Measurements from ENCODE around the gene TCF3.
"Not testable (repeated sequence)": the region's sequence is repeated elsewhere in the genome, so short reads cannot be mapped to it uniquely, and the experiment has no call there.

The TCF3 gene

DNA sequence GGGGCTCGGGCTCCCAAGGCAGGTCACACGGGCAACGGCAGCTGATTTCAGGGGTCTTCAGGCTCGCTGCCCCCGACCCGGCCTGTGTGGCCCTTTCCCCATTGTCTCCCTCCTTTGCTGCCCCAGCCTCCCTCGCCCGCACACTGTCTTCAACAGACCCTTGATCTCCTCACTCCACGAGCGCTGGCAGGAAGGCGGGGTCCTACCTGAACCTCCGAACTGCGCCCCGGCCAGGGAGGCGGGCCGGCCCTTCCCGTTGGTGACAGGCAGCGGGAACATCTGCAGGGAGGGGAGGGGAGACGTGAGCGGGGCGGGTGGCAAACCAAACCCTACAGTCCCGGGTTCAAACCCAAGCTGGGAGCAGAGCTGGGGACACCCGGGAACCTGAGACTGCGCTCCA lies 6.3 kb downstream of the TCF3 start:
- Histone ChIP-seq H3K4me3 (ENCODE audit: low read length) (no peak overlapping the region), H3K36me3 (ENCODE audit: control insufficient read depth, insufficient read depth, low read length) (peaks cover 3% of the 10 kb centered on the region), H3K27ac (ENCODE audit: low read depth, low read length) (no peak overlapping the region), H3K4me1 (ENCODE audit: control insufficient read depth, insufficient read depth, low read length) (peaks cover 2% of the 10 kb centered on the region), H3K27me3 (ENCODE audit: control insufficient read depth, insufficient read depth, low read length) (no peaks in the 10 kb centered on the region), H3K9ac (ENCODE audit: low read length) (no peak overlapping the region)

DNA sequence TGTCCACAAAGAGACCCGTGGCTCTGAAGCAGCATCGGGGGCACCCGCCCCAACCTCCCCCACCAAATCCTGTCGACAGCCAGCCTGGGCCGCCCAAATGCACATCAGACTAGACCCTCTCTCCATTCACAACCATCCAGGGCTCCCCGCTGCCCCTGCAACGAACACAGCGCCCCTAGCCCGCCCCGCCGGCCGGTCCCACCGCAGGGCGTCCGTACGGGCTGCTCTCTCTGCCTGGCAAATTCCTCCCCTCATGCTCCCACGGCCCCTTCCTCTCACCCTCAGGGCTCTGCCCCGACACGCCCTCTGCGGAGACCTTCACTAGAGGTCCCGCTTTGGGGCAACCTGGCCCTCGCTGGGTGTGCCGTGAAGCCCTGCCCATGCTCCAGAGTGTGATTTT lies 7.1 kb downstream of the TCF3 start:
- H3K27me3 ChIP-seq (ENCODE audit: control insufficient read depth, insufficient read depth, low read length) = no peaks in the 10 kb centered on the region
- H3K36me3 ChIP-seq (ENCODE audit: control insufficient read depth, insufficient read depth, low read length) = peaks cover 3% of the 10 kb centered on the region
- H3K27ac ChIP-seq (ENCODE audit: low read depth, low read length) = no peak overlapping the region
- H3K9ac ChIP-seq (ENCODE audit: low read length) = no peak overlapping the region
- no peak overlapping the region for H3K4me3 ChIP-seq (ENCODE audit: low read length)
- H3K4me1 ChIP-seq (ENCODE audit: control insufficient read depth, insufficient read depth, low read length) = no peaks in the 10 kb centered on the region

DNA sequence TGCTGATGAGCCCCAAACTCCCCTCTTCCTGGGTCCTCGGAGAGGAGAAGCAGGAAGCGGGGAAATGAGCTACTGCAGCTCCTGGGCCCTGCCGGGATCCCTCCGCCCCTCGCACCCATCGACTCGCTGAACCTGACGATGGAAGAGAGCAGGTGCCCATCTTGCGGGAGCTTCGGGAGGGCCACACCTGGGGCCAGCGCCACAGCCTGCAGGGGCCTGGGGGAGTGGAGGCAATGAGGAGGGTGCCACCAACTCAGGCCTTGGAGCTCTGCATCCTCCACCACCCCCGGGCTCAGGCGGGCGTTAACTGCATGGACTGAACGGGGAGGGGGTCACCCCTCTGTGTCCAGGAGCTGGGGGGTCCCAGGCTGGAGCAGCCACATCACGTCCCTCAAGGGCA lies 8.3 kb downstream of the TCF3 start:
- Histone ChIP-seq H3K4me1 (ENCODE audit: control insufficient read depth, insufficient read depth, low read length) (peaks cover 4% of the 10 kb centered on the region), H3K9ac (ENCODE audit: low read length) (no peak overlapping the region), H3K27me3 (ENCODE audit: control insufficient read depth, insufficient read depth, low read length) (no peaks in the 10 kb centered on the region), H3K27ac (ENCODE audit: low read depth, low read length) (no peak overlapping the region), H3K36me3 (ENCODE audit: control insufficient read depth, insufficient read depth, low read length) (peaks cover 6% of the 10 kb centered on the region), H3K4me3 (ENCODE audit: low read length) (no peak overlapping the region)

DNA sequence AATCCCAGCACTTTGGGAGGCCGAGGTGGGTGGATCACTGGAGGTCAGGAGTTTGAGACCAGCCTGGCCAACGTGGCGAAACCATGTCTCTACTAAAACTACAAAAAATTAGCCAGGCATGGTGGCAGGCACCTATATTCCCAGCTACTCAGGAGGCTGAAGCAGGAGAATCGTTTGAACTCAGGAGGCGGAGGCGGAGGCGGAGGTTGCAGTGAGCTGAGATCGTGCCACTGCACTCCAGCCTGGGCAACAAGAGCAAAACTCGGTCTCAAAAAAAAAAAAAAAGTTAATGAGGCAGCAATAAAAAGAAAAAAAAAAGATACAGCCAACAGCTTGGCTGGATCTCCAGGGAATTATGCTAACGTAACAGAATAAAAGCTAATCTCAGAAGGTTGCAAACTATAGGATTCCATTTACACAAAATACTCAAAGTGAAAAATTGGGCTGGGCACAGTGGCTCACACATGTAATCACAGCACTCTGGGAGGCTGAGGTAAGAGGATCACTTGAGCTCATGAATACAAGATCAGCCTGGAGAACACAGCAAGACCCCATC lies 11.4 kb downstream of the TCF3 start:
- not testable (repeated sequence) for H3K9ac ChIP-seq (ENCODE audit: low read length); H3K36me3 ChIP-seq (ENCODE audit: control insufficient read depth, insufficient read depth, low read length); H3K27ac ChIP-seq (ENCODE audit: low read depth, low read length); H3K27me3 ChIP-seq (ENCODE audit: control insufficient read depth, insufficient read depth, low read length); H3K4me1 ChIP-seq (ENCODE audit: control insufficient read depth, insufficient read depth, low read length); H3K4me3 ChIP-seq (ENCODE audit: low read length)

DNA sequence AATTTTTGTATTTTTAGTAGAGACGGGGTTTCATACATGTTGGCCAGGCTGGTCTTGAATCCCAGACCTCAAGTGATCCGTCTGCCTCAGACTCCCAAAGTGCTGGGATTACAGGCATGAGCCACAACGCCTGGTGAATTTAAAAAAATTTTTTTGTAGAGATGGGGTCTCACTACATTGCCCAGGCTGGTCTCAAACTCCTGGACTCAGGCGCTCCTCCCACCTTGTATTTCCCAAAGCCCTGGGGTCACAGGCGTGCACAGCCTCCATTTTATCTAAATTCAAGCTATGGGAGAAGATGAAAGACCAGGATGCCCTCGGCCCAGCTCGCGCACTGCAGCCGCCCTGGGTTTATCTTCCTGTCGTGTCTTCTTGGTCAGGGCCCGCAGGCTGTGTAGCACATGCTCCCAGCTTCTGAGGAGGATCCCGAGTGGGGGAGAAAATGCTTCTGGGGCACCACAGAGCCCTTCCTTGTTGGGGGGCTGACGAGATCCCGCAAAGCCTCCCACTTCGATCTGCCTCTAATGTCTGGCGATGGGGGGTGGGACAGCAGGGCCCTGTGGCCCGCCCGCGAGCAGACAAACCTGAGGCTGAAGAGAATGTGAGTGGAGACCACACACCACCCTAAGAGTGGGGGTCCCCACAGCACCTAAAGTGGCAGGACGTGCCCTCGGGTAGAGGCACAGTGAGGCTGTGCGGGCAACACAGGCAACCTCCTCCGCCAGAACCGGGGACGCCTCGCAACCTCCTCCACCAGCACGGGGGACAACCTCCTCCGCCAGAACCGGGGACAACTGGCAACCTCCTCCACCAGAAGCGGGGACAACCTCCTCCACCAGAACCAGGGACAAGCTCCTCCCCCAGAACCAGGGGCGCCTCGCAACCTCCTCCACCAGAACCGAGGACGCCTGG lies 15.8 kb downstream of the TCF3 start:
- no peak overlapping the region for H3K9ac ChIP-seq (ENCODE audit: low read length)
- H3K4me1 ChIP-seq (ENCODE audit: control insufficient read depth, insufficient read depth, low read length) = peaks cover 4% of the 10 kb centered on the region
- no peak overlapping the region for H3K4me3 ChIP-seq (ENCODE audit: low read length)
- no peaks in the 10 kb centered on the region for H3K27me3 ChIP-seq (ENCODE audit: control insufficient read depth, insufficient read depth, low read length)
- no peak overlapping the region for H3K27ac ChIP-seq (ENCODE audit: low read depth, low read length)
- H3K36me3 ChIP-seq (ENCODE audit: control insufficient read depth, insufficient read depth, low read length) = peaks cover 8% of the 10 kb centered on the region

DNA sequence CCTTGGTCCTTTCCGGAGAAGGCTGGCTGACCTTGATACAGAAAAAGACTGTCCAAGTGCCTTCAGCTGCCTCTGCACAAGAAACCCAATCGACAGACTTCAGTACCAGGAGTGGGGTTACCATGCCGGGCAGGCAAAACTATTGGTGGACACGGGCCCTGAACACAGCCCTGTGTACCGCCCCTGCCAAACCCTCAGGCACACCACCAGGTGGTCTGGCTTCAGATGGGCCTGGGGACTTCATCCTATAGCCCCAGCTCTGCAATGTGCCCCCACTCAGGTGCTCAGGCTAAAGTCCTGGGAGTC lies 17.5 kb downstream of the TCF3 start:
- Histone ChIP-seq H3K9ac (ENCODE audit: low read length) (no peak overlapping the region), H3K4me3 (ENCODE audit: low read length) (no peak overlapping the region), H3K27ac (ENCODE audit: low read depth, low read length) (no peak overlapping the region), H3K27me3 (ENCODE audit: control insufficient read depth, insufficient read depth, low read length) (no peaks in the 10 kb centered on the region), H3K4me1 (ENCODE audit: control insufficient read depth, insufficient read depth, low read length) (peaks cover 3% of the 10 kb centered on the region), H3K36me3 (ENCODE audit: control insufficient read depth, insufficient read depth, low read length) (peaks cover 5% of the 10 kb centered on the region)

DNA sequence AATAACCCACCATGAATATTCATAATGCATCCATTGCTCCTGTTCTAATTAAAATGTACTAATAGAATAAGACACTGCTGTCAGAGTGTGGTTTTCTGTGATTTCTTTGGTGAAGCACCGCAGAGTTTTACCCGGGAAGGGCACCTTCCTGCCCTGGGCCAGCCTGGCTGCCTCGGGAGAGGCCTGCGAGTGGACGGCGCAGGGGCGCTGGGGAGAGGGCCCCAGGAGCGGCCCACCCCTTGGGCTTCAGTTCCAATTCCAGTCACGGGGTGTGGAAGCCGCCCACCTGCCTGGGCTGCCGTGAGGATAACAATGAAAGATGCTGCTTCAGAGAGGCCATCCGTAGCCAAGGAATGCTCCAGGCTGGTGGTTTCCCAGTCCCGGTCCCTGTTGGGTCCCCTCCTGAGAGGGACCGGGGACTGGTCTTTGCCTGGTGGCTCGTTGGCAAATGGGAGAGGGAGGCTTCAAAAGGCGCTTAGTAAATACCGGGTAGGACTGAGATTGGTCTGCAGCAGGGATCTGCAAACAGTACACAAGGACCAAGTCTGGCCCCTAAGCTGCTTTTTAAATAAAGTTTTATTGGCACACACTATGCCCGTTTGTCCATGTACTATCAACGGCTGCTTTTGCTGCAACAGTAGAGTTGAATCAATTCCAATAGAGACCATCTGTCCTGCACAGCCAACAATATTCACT lies 18.0 kb downstream of the TCF3 start:
- H3K36me3 ChIP-seq (ENCODE audit: control insufficient read depth, insufficient read depth, low read length) = peaks cover 5% of the 10 kb centered on the region
- no peak overlapping the region for H3K9ac ChIP-seq (ENCODE audit: low read length)
- H3K27me3 ChIP-seq (ENCODE audit: control insufficient read depth, insufficient read depth, low read length) = no peaks in the 10 kb centered on the region
- H3K4me1 ChIP-seq (ENCODE audit: control insufficient read depth, insufficient read depth, low read length) = no peaks in the 10 kb centered on the region
- H3K27ac ChIP-seq (ENCODE audit: low read depth, low read length) = no peak overlapping the region
- no peak overlapping the region for H3K4me3 ChIP-seq (ENCODE audit: low read length)

DNA sequence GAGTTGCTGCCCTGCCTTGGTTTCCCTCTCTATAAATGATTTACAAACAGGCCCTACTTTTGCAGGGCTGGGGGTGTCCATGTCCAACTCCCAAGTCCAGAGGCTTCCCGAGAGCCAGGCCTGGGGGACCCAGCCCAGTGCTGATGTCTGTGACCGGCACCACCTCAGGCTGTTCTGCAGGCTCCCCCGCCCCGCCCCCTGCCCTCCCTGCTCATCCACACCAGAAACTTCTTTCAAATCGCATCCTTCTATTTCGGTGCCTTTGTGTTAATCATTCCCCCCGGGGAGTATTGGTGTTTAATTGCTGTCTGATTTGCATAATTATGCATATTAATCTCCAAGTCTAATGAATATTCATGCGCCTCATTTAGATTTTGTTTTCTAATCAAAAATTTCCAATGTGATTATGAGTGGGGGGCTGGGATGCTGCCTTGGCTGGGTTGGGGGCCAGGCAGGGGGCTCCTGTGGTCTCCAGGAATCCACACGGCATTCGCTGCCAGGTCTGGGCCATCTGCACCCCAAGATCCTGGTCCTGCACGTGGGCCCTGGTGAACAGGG lies 19.1 kb downstream of the TCF3 start:
- no peak overlapping the region for H3K9ac ChIP-seq (ENCODE audit: low read length)
- H3K27me3 ChIP-seq (ENCODE audit: control insufficient read depth, insufficient read depth, low read length) = no peaks in the 10 kb centered on the region
- no peak overlapping the region for H3K4me3 ChIP-seq (ENCODE audit: low read length)
- peaks cover 5% of the 10 kb centered on the region for H3K36me3 ChIP-seq (ENCODE audit: control insufficient read depth, insufficient read depth, low read length)
- no peak overlapping the region for H3K27ac ChIP-seq (ENCODE audit: low read depth, low read length)
- H3K4me1 ChIP-seq (ENCODE audit: control insufficient read depth, insufficient read depth, low read length) = no peaks in the 10 kb centered on the region

DNA sequence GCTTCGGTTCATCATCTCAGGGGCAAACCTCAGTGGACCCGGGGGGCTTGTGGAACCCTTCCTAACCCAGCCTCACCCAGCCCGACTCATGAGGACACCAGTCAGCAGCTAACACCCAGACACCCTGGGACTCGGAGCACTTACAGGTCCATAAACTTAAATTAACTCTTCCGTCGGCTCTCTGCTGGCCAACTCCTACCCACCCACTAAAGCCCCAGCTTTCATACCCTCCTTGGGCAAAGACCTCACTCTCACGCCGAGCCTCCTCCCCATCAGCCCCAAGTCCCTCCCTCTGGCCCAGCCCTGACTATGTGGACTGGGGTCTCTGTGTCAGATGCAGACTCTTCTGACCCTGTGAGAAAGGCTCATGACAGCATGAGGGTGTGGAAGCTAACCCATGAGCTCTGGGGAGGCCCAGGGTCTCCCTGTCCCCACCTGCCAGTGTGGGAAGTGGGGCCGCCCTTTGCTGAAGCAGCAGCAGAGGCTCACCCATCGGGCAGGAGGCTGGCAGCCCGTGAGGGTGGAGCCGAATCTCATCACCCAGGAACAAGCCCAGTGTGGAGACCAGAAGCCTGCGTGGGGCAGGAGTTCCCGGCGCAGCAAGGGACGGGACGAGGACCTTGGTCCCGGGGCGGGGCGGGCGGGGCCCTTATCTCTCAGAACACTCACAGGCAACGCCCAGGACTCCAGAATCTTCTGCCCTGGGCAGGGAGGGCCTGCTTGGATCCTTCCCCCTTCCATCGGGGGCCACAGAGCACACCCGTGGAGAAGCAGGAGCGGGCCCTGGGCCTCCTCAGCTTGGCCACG lies 19.8 kb downstream of the TCF3 start:
- H3K4me1 ChIP-seq (ENCODE audit: control insufficient read depth, insufficient read depth, low read length) = no peaks in the 10 kb centered on the region
- H3K9ac ChIP-seq (ENCODE audit: low read length) = no peak overlapping the region
- H3K36me3 ChIP-seq (ENCODE audit: control insufficient read depth, insufficient read depth, low read length) = peaks cover 5% of the 10 kb centered on the region
- no peak overlapping the region for H3K27ac ChIP-seq (ENCODE audit: low read depth, low read length)
- no peak overlapping the region for H3K4me3 ChIP-seq (ENCODE audit: low read length)
- no peaks in the 10 kb centered on the region for H3K27me3 ChIP-seq (ENCODE audit: control insufficient read depth, insufficient read depth, low read length)

DNA sequence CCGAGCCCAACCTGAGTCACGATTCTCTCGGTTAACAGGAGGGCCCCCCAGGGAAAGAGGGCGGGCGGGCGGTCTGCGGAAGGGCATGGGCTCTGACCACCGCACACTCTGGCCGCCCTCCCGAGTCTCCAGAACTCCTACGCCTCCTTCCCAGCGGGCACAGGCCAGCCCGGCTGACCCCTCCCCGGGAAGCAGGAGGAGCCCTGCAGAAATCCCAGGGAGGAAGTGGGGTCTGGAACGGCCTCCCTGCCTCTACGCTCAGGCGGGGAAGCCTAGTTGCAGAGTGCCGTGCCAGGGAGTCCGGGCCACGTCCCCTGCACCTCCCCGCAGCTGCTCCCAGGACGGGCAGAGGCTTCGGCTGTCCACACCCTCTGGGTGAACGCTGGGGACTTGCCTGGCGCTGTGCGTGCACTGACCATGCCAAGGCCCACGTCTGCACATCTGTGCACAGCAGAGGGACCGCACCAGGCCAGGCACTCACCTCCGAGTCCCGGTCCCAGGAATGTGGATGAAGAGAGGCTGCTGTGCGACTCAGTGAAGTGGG lies 20.8 kb downstream of the TCF3 start:
- Histone ChIP-seq H3K27ac (ENCODE audit: low read depth, low read length) (no peak overlapping the region), H3K9ac (ENCODE audit: low read length) (no peak overlapping the region), H3K4me3 (ENCODE audit: low read length) (no peak overlapping the region), H3K27me3 (ENCODE audit: control insufficient read depth, insufficient read depth, low read length) (no peaks in the 10 kb centered on the region), H3K4me1 (ENCODE audit: control insufficient read depth, insufficient read depth, low read length) (no peaks in the 10 kb centered on the region), H3K36me3 (ENCODE audit: control insufficient read depth, insufficient read depth, low read length) (peaks cover 5% of the 10 kb centered on the region)

DNA sequence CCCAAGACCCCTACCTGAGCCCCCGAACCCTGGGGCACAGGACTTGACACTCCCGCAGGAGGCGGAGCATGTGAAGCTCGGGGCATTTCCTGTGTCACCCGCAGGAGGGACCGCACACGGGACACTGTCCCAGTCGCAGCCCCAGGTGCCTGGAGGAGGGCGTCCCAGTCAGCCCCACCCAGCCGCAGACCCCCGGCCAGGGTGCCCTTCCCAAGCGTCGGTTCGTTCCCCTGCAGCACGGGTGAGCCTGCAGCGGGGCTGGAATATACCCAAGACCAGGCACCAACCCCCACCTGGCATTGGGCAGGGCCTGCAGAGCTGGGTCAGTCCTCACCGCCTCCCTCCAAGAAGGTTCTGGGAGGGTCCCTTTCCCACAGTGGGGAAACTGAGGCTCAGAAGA lies 21.6 kb downstream of the TCF3 start:
- Histone ChIP-seq H3K9ac (ENCODE audit: low read length) (no peak overlapping the region), H3K27me3 (ENCODE audit: control insufficient read depth, insufficient read depth, low read length) (no peaks in the 10 kb centered on the region), H3K27ac (ENCODE audit: low read depth, low read length) (no peak overlapping the region), H3K4me1 (ENCODE audit: control insufficient read depth, insufficient read depth, low read length) (no peaks in the 10 kb centered on the region), H3K4me3 (ENCODE audit: low read length) (no peak overlapping the region), H3K36me3 (ENCODE audit: control insufficient read depth, insufficient read depth, low read length) (peaks cover 5% of the 10 kb centered on the region)

DNA sequence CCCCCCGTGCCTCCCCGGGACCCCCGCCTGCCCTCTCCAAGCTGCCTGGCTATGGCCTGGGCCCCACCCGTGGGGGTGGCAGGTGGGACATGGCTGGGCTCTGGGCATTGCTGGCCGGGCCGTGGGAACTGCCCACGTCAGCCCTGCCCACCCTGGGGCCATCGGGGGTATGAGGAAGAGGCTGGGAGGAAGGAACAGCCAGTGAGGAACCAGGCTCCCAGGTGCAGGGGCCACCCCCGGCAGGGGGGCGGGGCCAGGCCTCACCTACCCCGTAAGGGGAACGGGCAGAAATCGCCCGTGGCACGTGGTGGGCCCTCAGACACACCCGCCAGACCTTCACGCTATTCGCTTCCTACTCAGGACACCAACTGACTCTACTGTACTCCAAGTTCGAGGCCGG lies 22.4 kb downstream of the TCF3 start:
- H3K4me1 ChIP-seq (ENCODE audit: control insufficient read depth, insufficient read depth, low read length) = no peaks in the 10 kb centered on the region
- no peak overlapping the region for H3K9ac ChIP-seq (ENCODE audit: low read length)
- H3K4me3 ChIP-seq (ENCODE audit: low read length) = no peak overlapping the region
- H3K36me3 ChIP-seq (ENCODE audit: control insufficient read depth, insufficient read depth, low read length) = peaks cover 5% of the 10 kb centered on the region
- no peaks in the 10 kb centered on the region for H3K27me3 ChIP-seq (ENCODE audit: control insufficient read depth, insufficient read depth, low read length)
- no peak overlapping the region for H3K27ac ChIP-seq (ENCODE audit: low read depth, low read length)
